OCI-LY1 (cell line): Measurements from ENCODE around the gene SAMD9L.

Source experiments
- CTCF ChIP-seq: fragments of 200-600 bp; sonication (generic), shearing (Covaris generic); IDR thresholded peaks from 2 replicates; pipeline ENCODE4 v1.5.1; 2017; ENCODE audit warnings: mild to moderate bottlenecking, antibody characterized with exemption, low read length, moderate library complexity, mixed read lengths
- EZH2 ChIP-seq: fragments of 200-600 bp; sonication (generic), shearing (Covaris generic); IDR thresholded peaks from 2 replicates; pipeline ENCODE4 v1.8.0; 2017; ENCODE audit warnings: borderline replicate concordance, mixed run types, mild to moderate bottlenecking, antibody characterized with exemption, low read length, moderate library complexity, mixed read lengths

- TF ChIP-seq CTCF (no peak), EZH2 (no peak)
Measured at GRCh38 chr7:93119191-93119905, 28.8 kb downstream of the SAMD9L start.
